K562 (cell line): ENCODE measurements around the gene POLR3G. TPM values are rescaled to one million over a fixed set of nuclear protein-coding genes. Genes with fewer than 3 reads are reported as not detected.

Experiments used
- CEBPG ChIP-seq, 3 experiments: fragments of 200-800 bp in 1 of 3; sonication (Bioruptor generic) in 1 of 3; sonication (generic) in 1 of 3; formaldehyde crosslinking in 1 of 3; IDR thresholded peaks in 2 of 3; conservative IDR thresholded peaks in 1 of 3; 2 replicates each; pipeline versions ENCODE4 v1.6.1 to v1.8.0; 2016 to 2022; ENCODE audit warnings: missing compliant biosample characterization in 2 of 3, missing genetic modification characterization in 2 of 3, mild to moderate bottlenecking in 1 of 3, missing genetic modification reagents in 1 of 3
- EHMT2 ChIP-seq: fragments of 450-650 bp; IDR thresholded peaks from 2 replicates; pipeline ENCODE4 v1.6.1; 2018; ENCODE audit warnings: antibody characterized with exemption
- HDAC1 ChIP-seq, 2 experiments: fragments of 450-650 bp; IDR thresholded peaks; 2 replicates each; pipeline ENCODE4 v1.6.1; 2016 to 2017; ENCODE audit warnings: inconsistent platforms in 1 of 2, mild to moderate bottlenecking in 1 of 2, moderate library complexity in 1 of 2
- NBN ChIP-seq: fragments of 450-650 bp; IDR thresholded peaks from 2 replicates; pipeline ENCODE4 v1.6.1; 2016; ENCODE audit warnings: low read depth, mild to moderate bottlenecking
- NCOA1 ChIP-seq: fragments of 450-650 bp; IDR thresholded peaks from 2 replicates; pipeline ENCODE4 v1.6.1; 2016; ENCODE audit warnings: low read depth
- NFE2 ChIP-seq: IDR thresholded peaks from 2 replicates; pipeline ENCODE4 v1.6.1; 2014; ENCODE audit warnings: antibody characterized with exemption, low read depth
- RAD21 ChIP-seq, 2 experiments: fragments of 250-450 bp in 1 of 2; fragments of 450-650 bp in 1 of 2; sonication (Bioruptor Pico) in 1 of 2; formaldehyde crosslinking in 1 of 2; IDR thresholded peaks in 1 of 2; conservative IDR thresholded peaks in 1 of 2; 2 replicates each; pipeline versions ENCODE4 v1.4.0 to v1.8.0; 2020 to 2022; ENCODE audit warnings: mild to moderate bottlenecking in 2 of 2, moderate library complexity in 1 of 2
- U2AF1 ChIP-seq: fragments of 200-400 bp; formaldehyde crosslinking; optimal IDR thresholded peaks from 2 replicates; pipeline ENCODE3; 2017; ENCODE audit warnings: mild to moderate bottlenecking, low read depth, low read length, moderate library complexity
- polyA plus RNA-seq, 8 experiments: library from polyadenylated mRNA; depleted of rRNA in 4 of 8; stranded (reverse) in 5 of 8; unstranded in 3 of 8; fragments of >200 nt; fragmentation: Nextera tagmentation in 2 of 8; fragmentation: Illumina TruSeq in 1 of 8; extraction: Ambion mirVana in 2 of 8; extraction: Trizol in 1 of 8; gene quantifications; 2 replicates each; pipeline versions ENCODE4 v1.2.1 to v1.2.3, GENCODE V29; 2011 to 2014; ENCODE audit warnings: inconsistent platforms in 1 of 8, missing spikeins in 1 of 8
- total RNA-seq, 7 experiments: library from RNA; depleted of rRNA in 6 of 7; stranded (reverse); fragments of >200 nt in 6 of 7; fragmentation: Illumina TruSeq in 2 of 7; extraction: Trizol in 2 of 7; gene quantifications; 2 replicates each; pipeline versions ENCODE4 v1.2.1 to v1.2.3, GENCODE V29; 2011 to 2021; ENCODE audit warnings: low replicate concordance in 1 of 7
- TF ChIP-seq, protein P1 (sequence below), 2 experiments: fragments of 450-650 bp in 1 of 2; sonication (generic) in 1 of 2; formaldehyde crosslinking in 1 of 2; IDR thresholded peaks; 2 replicates each; pipeline versions ENCODE4 v1.7.1 to v1.9.0; 2016 to 2022; ENCODE audit warnings: inconsistent platforms in 1 of 2, mild to moderate bottlenecking in 1 of 2, missing genetic modification reagents in 1 of 2
- TF ChIP-seq, protein P2 (sequence below): IDR thresholded peaks from 2 replicates; pipeline ENCODE4 v1.6.1; 2011; ENCODE audit warnings: borderline replicate concordance, low read depth, mild to moderate bottlenecking, moderate library complexity, low read length; ENCODE audit not compliant: insufficient read depth, poor library complexity, severe bottlenecking
- TF ChIP-seq, protein P3 (sequence below): sonication (generic); formaldehyde crosslinking; IDR thresholded peaks from 2 replicates; pipeline ENCODE4 v1.8.1; 2023; ENCODE audit warnings: mild to moderate bottlenecking, missing genetic modification reagents

POLR3G gene
- total and polyA plus RNA-seq, 9 of the 15 experiments (the other 6 are each of a cell fraction or from before 2014, with no cell fraction given): 39.0 to 111 (median 59.0) TPM

DNA sequence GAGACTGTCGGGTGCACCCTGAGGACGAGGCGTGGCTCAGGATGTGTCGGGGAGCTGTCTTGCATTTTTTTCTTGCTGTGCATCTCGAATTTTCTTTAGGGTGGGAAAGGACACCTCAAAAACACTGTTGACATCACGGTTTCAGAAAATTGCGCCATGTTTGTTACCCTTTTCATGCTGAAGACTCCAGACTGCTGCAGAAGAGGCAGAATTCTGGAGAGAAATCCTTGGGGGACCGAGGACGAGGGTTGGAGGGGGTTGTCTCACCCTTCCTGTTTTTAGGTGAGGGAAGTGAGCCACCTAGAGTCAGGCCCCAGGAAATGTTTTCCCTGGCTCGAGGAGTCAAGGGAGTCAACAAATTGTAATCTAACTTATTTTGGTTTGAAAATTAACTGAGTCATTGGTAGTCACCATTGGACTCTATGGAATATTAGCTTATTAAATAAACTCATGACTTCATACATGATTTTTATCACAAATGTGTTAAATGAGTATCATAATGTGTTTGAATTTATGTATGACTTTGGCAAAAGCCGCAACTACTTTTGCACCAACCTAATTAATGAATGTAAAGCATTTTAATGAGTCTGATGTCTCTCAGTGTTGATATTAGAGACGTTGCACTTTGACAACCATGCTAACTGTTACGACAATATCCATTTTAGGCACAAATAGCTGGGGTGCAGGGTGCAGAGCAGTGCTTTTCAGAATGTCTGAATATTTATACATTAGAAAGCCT, 55.4 kb downstream of the POLR3G start (continued):
- TF ChIP-seq, protein P1, sequence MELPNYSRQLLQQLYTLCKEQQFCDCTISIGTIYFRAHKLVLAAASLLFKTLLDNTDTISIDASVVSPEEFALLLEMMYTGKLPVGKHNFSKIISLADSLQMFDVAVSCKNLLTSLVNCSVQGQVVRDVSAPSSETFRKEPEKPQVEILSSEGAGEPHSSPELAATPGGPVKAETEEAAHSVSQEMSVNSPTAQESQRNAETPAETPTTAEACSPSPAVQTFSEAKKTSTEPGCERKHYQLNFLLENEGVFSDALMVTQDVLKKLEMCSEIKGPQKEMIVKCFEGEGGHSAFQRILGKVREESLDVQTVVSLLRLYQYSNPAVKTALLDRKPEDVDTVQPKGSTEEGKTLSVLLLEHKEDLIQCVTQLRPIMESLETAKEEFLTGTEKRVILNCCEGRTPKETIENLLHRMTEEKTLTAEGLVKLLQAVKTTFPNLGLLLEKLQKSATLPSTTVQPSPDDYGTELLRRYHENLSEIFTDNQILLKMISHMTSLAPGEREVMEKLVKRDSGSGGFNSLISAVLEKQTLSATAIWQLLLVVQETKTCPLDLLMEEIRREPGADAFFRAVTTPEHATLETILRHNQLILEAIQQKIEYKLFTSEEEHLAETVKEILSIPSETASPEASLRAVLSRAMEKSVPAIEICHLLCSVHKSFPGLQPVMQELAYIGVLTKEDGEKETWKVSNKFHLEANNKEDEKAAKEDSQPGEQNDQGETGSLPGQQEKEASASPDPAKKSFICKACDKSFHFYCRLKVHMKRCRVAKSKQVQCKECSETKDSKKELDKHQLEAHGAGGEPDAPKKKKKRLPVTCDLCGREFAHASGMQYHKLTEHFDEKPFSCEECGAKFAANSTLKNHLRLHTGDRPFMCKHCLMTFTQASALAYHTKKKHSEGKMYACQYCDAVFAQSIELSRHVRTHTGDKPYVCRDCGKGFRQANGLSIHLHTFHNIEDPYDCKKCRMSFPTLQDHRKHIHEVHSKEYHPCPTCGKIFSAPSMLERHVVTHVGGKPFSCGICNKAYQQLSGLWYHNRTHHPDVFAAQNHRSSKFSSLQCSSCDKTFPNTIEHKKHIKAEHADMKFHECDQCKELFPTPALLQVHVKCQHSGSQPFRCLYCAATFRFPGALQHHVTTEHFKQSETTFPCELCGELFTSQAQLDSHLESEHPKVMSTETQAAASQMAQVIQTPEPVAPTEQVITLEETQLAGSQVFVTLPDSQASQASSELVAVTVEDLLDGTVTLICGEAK (IDR thresholded peaks at IDR 0.05): peak; percentile 77
- TF ChIP-seq, protein P1 (CRISPR knock-in tag; IDR thresholded peaks at IDR 0.05): no peak
- TF ChIP-seq, protein P2, sequence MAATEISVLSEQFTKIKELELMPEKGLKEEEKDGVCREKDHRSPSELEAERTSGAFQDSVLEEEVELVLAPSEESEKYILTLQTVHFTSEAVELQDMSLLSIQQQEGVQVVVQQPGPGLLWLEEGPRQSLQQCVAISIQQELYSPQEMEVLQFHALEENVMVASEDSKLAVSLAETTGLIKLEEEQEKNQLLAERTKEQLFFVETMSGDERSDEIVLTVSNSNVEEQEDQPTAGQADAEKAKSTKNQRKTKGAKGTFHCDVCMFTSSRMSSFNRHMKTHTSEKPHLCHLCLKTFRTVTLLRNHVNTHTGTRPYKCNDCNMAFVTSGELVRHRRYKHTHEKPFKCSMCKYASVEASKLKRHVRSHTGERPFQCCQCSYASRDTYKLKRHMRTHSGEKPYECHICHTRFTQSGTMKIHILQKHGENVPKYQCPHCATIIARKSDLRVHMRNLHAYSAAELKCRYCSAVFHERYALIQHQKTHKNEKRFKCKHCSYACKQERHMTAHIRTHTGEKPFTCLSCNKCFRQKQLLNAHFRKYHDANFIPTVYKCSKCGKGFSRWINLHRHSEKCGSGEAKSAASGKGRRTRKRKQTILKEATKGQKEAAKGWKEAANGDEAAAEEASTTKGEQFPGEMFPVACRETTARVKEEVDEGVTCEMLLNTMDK: peak; percentile 35
- TF ChIP-seq U2AF1 (no peak), CEBPG (CRISPR knock-in tag; IDR thresholded peaks at IDR 0.05) (no peak), CEBPG (tag; conservative IDR thresholded peaks at IDR 0.05 in 1 of 2, IDR thresholded peaks at IDR 0.05 in 1 of 2) (peak in 1 of 2 experiments; percentile 16; a peak in 1 of 4 replicates), HDAC1 (IDR thresholded peaks at IDR 0.05) (peak in 1 of 2 experiments; percentile 56; a peak in 1 of 4 replicates), NCOA1 (0 out of 2 replicates have a peak, but pooled peaks have one; percentile 4), NFE2 (peak; percentile 84), NBN (peak; percentile 20; the same call in 1 of the 2 replicates), EHMT2 (peak; percentile 39; the same call in 1 of the 2 replicates), RAD21 (CRISPR knock-in tag; conservative IDR thresholded peaks at IDR 0.05 in 1 of 2, IDR thresholded peaks at IDR 0.05 in 1 of 2) (peak; percentile 72 to 74)
- TF ChIP-seq, protein P3, sequence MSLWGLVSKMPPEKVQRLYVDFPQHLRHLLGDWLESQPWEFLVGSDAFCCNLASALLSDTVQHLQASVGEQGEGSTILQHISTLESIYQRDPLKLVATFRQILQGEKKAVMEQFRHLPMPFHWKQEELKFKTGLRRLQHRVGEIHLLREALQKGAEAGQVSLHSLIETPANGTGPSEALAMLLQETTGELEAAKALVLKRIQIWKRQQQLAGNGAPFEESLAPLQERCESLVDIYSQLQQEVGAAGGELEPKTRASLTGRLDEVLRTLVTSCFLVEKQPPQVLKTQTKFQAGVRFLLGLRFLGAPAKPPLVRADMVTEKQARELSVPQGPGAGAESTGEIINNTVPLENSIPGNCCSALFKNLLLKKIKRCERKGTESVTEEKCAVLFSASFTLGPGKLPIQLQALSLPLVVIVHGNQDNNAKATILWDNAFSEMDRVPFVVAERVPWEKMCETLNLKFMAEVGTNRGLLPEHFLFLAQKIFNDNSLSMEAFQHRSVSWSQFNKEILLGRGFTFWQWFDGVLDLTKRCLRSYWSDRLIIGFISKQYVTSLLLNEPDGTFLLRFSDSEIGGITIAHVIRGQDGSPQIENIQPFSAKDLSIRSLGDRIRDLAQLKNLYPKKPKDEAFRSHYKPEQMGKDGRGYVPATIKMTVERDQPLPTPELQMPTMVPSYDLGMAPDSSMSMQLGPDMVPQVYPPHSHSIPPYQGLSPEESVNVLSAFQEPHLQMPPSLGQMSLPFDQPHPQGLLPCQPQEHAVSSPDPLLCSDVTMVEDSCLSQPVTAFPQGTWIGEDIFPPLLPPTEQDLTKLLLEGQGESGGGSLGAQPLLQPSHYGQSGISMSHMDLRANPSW: 0 out of 2 replicates have a peak, but pooled peaks have one; percentile 56
